ENCODE measurements around the gene ANKRD11.
"Not testable (repeated sequence)": the region's sequence is repeated elsewhere in the genome, so short reads cannot be mapped to it uniquely, and the experiment has no call there.

Gene ANKRD11

GRCh38 chr16:89478576-89479221 lies 11.7 kb downstream of the ANKRD11 start:
- no peak for DNase-seq

GRCh38 chr16:89476811-89477261 lies 13.5 kb downstream of the ANKRD11 start:
- no peak for DNase-seq

GRCh38 chr16:89476379-89476778 lies 14.0 kb downstream of the ANKRD11 start:
- DNase-seq: no peak

GRCh38 chr16:89475144-89475543 lies 15.2 kb downstream of the ANKRD11 start:
- no peak for DNase-seq

GRCh38 chr16:89473791-89474414 lies 16.5 kb downstream of the ANKRD11 start:
- DNase-seq: no peak

GRCh38 chr16:89473136-89473712 lies 17.1 kb downstream of the ANKRD11 start:
- no peak for DNase-seq

GRCh38 chr16:89472711-89473075 lies 17.7 kb downstream of the ANKRD11 start:
- DNase-seq: no peak

GRCh38 chr16:89467382-89467781 lies 23.0 kb downstream of the ANKRD11 start:
- DNase-seq: no peak

- DNase-seq: no peak
Measured at GRCh38 chr16:89466920-89467319, 23.4 kb downstream of the ANKRD11 start.

GRCh38 chr16:89463312-89463711 lies 27.0 kb downstream of the ANKRD11 start:
- DNase-seq: not testable (repeated sequence)

- not testable (repeated sequence) for DNase-seq
Measured at GRCh38 chr16:89462639-89463038, 27.7 kb downstream of the ANKRD11 start.

GRCh38 chr16:89461890-89462289 lies 28.5 kb downstream of the ANKRD11 start:
- not testable (repeated sequence) for DNase-seq

GRCh38 chr16:89460556-89460955 lies 29.8 kb downstream of the ANKRD11 start:
- DNase-seq: no peak

- no peak for DNase-seq
Measured at GRCh38 chr16:89458967-89459366, 31.4 kb downstream of the ANKRD11 start.

- DNase-seq: no peak
Measured at GRCh38 chr16:89458551-89458950, 31.8 kb downstream of the ANKRD11 start.

GRCh38 chr16:89456419-89456959 lies 33.9 kb downstream of the ANKRD11 start:
- no peak for DNase-seq

GRCh38 chr16:89455692-89456091 lies 34.7 kb downstream of the ANKRD11 start:
- DNase-seq: no peak

- DNase-seq: no peak
Measured at GRCh38 chr16:89455178-89455577, 35.2 kb downstream of the ANKRD11 start.

GRCh38 chr16:89454378-89455125 lies 35.8 kb downstream of the ANKRD11 start:
- not testable (repeated sequence) for DNase-seq

- no peak for DNase-seq
Measured at GRCh38 chr16:89453501-89454321, 36.6 kb downstream of the ANKRD11 start.

- no peak for DNase-seq
Measured at GRCh38 chr16:89452925-89453324, 37.4 kb downstream of the ANKRD11 start.

- DNase-seq: no peak
Measured at GRCh38 chr16:89452241-89452640, 38.1 kb downstream of the ANKRD11 start.

Measured in cortex of kidney (tissue), 1 donor.